ENCODE measurements around the gene PRELP.

Gene PRELP

GRCh38 chr1:203481196-203481595, 5.6 kb downstream of the PRELP start:
- Histone ChIP-seq H3K14ac (ENCODE audit: low read length) (no peak overlapping the region), H3K27ac (replicated peaks; ENCODE audit: low read length) (no peak overlapping the region), H2BK120ac (ENCODE audit: low read depth, low read length) (no peak overlapping the region)

GRCh38 chr1:203486618-203487370, 11.2 kb downstream of the PRELP start:
- Histone ChIP-seq H3K4me1 (ENCODE audit: control insufficient read depth in 2 of 2, insufficient read depth in 1 of 2, low read depth in 1 of 2, low read length in 2 of 2) (peaks cover 0 to 11% of the 10 kb centered on the region in 2 donors), H2AK5ac (ENCODE audit: low read depth, low read length) (peak overlapping the region; percentile 97), H3K9me3 (replicated peaks in 1 of 2; ENCODE audit: control insufficient read depth in 2 of 2, insufficient read depth in 1 of 2, low read depth in 1 of 2, low read length in 2 of 2) (no peaks in the 10 kb centered on the region), H3K36me3 (replicated peaks in 1 of 2; ENCODE audit: control insufficient read depth in 2 of 2, insufficient read depth in 2 of 2, low read length in 2 of 2) (no peaks in the 10 kb centered on the region), H2BK15ac (ENCODE audit: low read length) (no peak overlapping the region), H2BK12ac (ENCODE audit: low read length) (peak overlapping the region; percentile 78), H4K91ac (ENCODE audit: low read depth, low read length, poor library complexity) (peak overlapping the region; percentile 40), H3K18ac (ENCODE audit: low read length) (peak overlapping the region; percentile 76), H3K27me3 (ENCODE audit: control insufficient read depth in 3 of 3, insufficient read depth in 3 of 3, low read depth in 1 of 3, low read length in 3 of 3) (peaks cover 0 to 19% (median 0%) of the 10 kb centered on the region in 3 experiments), H3K14ac (ENCODE audit: low read length) (peak overlapping the region; percentile 76), H2AFZ (ENCODE audit: low read length) (peak overlapping the region; percentile 81), H3K9ac (ENCODE audit: low read depth, low read length, poor library complexity) (peak overlapping the region; percentile 34), H3K27ac (replicated peaks; ENCODE audit: low read length) (peak overlapping the region; percentile 64), H4K8ac (ENCODE audit: low read depth, low read length) (no peak overlapping the region), H3K4me2 (ENCODE audit: insufficient read depth, low read length, poor library complexity, severe bottlenecking) (no peak overlapping the region), H2BK5ac (ENCODE audit: low read length) (peak overlapping the region; percentile 0), H3K79me1 (ENCODE audit: low read depth, low read length) (no peaks in the 10 kb centered on the region), H3K4me3 (ENCODE audit: low read length in 2 of 2) (no peak overlapping the region), H3K4ac (ENCODE audit: low read length) (peak overlapping the region; percentile 17), H3K23ac (ENCODE audit: low read depth, low read length, poor library complexity) (peak overlapping the region; percentile 50), H2BK120ac (ENCODE audit: low read depth, low read length) (peak overlapping the region; percentile 56)
- DNase-seq (ENCODE audit: low spot score) = no peak
- WGBS, 2 donors (ENCODE audit: extremely low coverage in 2 of 2, insufficient read length in 2 of 2, insufficient replicate concordance in 1 of 2) = no CpG with 5 or more reads among the region's 28 CpGs

More at GRCh38 chr1:203481196-203481595, 5.6 kb downstream of the PRELP start:
- no peak overlapping the region for H2BK15ac ChIP-seq (ENCODE audit: low read length)
- H3K23ac ChIP-seq (ENCODE audit: low read depth, low read length, poor library complexity) = no peak overlapping the region
- no peaks in the 10 kb centered on the region for H3K9me3 ChIP-seq (replicated peaks in 1 of 2; ENCODE audit: control insufficient read depth in 2 of 2, insufficient read depth in 1 of 2, low read depth in 1 of 2, low read length in 2 of 2)
- peaks cover 0 to 38% (median 0%) of the 10 kb centered on the region in 3 experiments for H3K27me3 ChIP-seq (ENCODE audit: control insufficient read depth in 3 of 3, insufficient read depth in 3 of 3, low read depth in 1 of 3, low read length in 3 of 3)
- peaks cover 0 to 11% of the 10 kb centered on the region in 2 donors for H3K4me1 ChIP-seq (ENCODE audit: control insufficient read depth in 2 of 2, insufficient read depth in 1 of 2, low read depth in 1 of 2, low read length in 2 of 2)
- no peak overlapping the region for H3K4me2 ChIP-seq (ENCODE audit: insufficient read depth, low read length, poor library complexity, severe bottlenecking)
- no peak for DNase-seq (ENCODE audit: low spot score)
- H3K4me3 ChIP-seq (ENCODE audit: low read length in 2 of 2) = no peak overlapping the region
- H3K9ac ChIP-seq (ENCODE audit: low read depth, low read length, poor library complexity) = no peak overlapping the region
- no peak overlapping the region for H4K8ac ChIP-seq (ENCODE audit: low read depth, low read length)
- H3K36me3 ChIP-seq (replicated peaks in 1 of 2; ENCODE audit: control insufficient read depth in 2 of 2, insufficient read depth in 2 of 2, low read length in 2 of 2) = no peaks in the 10 kb centered on the region
- no peak overlapping the region for H3K4ac ChIP-seq (ENCODE audit: low read length)
- H4K91ac ChIP-seq (ENCODE audit: low read depth, low read length, poor library complexity) = no peak overlapping the region
- no CpG with 5 or more reads among the region's 1 CpG for WGBS, 2 donors (ENCODE audit: extremely low coverage in 2 of 2, insufficient read length in 2 of 2, insufficient replicate concordance in 1 of 2)
- no peak overlapping the region for H2AK5ac ChIP-seq (ENCODE audit: low read depth, low read length)
- no peaks in the 10 kb centered on the region for H3K79me1 ChIP-seq (ENCODE audit: low read depth, low read length)
- H3K18ac ChIP-seq (ENCODE audit: low read length) = no peak overlapping the region
- no peak overlapping the region for H2BK12ac ChIP-seq (ENCODE audit: low read length)
- H2AFZ ChIP-seq (ENCODE audit: low read length) = no peak overlapping the region
- no peak overlapping the region for H2BK5ac ChIP-seq (ENCODE audit: low read length)

GRCh38 chr1:203488539-203488938, 12.9 kb downstream of the PRELP start:
- Histone ChIP-seq H3K79me1 (ENCODE audit: low read depth, low read length) (no peaks in the 10 kb centered on the region), H4K91ac (ENCODE audit: low read depth, low read length, poor library complexity) (no peak overlapping the region), H3K4ac (ENCODE audit: low read length) (no peak overlapping the region), H2BK5ac (ENCODE audit: low read length) (no peak overlapping the region), H2BK15ac (ENCODE audit: low read length) (no peak overlapping the region), H2BK12ac (ENCODE audit: low read length) (no peak overlapping the region), H2BK120ac (ENCODE audit: low read depth, low read length) (no peak overlapping the region), H3K14ac (ENCODE audit: low read length) (no peak overlapping the region), H3K9me3 (replicated peaks in 1 of 2; ENCODE audit: control insufficient read depth in 2 of 2, insufficient read depth in 1 of 2, low read depth in 1 of 2, low read length in 2 of 2) (no peaks in the 10 kb centered on the region), H3K9ac (ENCODE audit: low read depth, low read length, poor library complexity) (no peak overlapping the region), H3K36me3 (replicated peaks in 1 of 2; ENCODE audit: control insufficient read depth in 2 of 2, insufficient read depth in 2 of 2, low read length in 2 of 2) (no peaks in the 10 kb centered on the region), H3K4me3 (ENCODE audit: low read length in 2 of 2) (no peak overlapping the region), H2AK5ac (ENCODE audit: low read depth, low read length) (no peak overlapping the region), H2AFZ (ENCODE audit: low read length) (no peak overlapping the region), H3K23ac (ENCODE audit: low read depth, low read length, poor library complexity) (no peak overlapping the region), H3K18ac (ENCODE audit: low read length) (no peak overlapping the region), H3K27me3 (ENCODE audit: control insufficient read depth in 3 of 3, insufficient read depth in 3 of 3, low read depth in 1 of 3, low read length in 3 of 3) (peaks cover 0 to 32% (median 0%) of the 10 kb centered on the region in 3 experiments), H3K27ac (replicated peaks; ENCODE audit: low read length) (no peak overlapping the region), H3K4me2 (ENCODE audit: insufficient read depth, low read length, poor library complexity, severe bottlenecking) (no peak overlapping the region), H3K4me1 (ENCODE audit: control insufficient read depth in 2 of 2, insufficient read depth in 1 of 2, low read depth in 1 of 2, low read length in 2 of 2) (peaks cover 0 to 17% of the 10 kb centered on the region in 2 donors), H4K8ac (ENCODE audit: low read depth, low read length) (no peak overlapping the region)
- no peak for DNase-seq (ENCODE audit: low spot score)
- WGBS, 2 donors (ENCODE audit: extremely low coverage in 2 of 2, insufficient read length in 2 of 2, insufficient replicate concordance in 1 of 2) = no CpG with 5 or more reads among the region's 7 CpGs

GRCh38 chr1:203490607-203491006, 15.0 kb downstream of the PRELP start:
- H3K4me2 ChIP-seq (ENCODE audit: insufficient read depth, low read length, poor library complexity, severe bottlenecking) = no peak overlapping the region
- no peaks in the 10 kb centered on the region for H3K9me3 ChIP-seq (replicated peaks in 1 of 2; ENCODE audit: control insufficient read depth in 2 of 2, insufficient read depth in 1 of 2, low read depth in 1 of 2, low read length in 2 of 2)
- no peak overlapping the region for H4K8ac ChIP-seq (ENCODE audit: low read depth, low read length)
- no peak overlapping the region for H3K4me3 ChIP-seq (ENCODE audit: low read length in 2 of 2)
- H3K23ac ChIP-seq (ENCODE audit: low read depth, low read length, poor library complexity) = no peak overlapping the region
- DNase-seq (ENCODE audit: low spot score) = no peak
- WGBS, 2 donors (ENCODE audit: extremely low coverage in 2 of 2, insufficient read length in 2 of 2, insufficient replicate concordance in 1 of 2) = no CpG with 5 or more reads among the region's 9 CpGs
- no peak overlapping the region for H2AK5ac ChIP-seq (ENCODE audit: low read depth, low read length)
- H2BK12ac ChIP-seq (ENCODE audit: low read length) = no peak overlapping the region
- no peak overlapping the region for H3K14ac ChIP-seq (ENCODE audit: low read length)
- H2BK120ac ChIP-seq (ENCODE audit: low read depth, low read length) = no peak overlapping the region
- H4K91ac ChIP-seq (ENCODE audit: low read depth, low read length, poor library complexity) = no peak overlapping the region
- H3K36me3 ChIP-seq (replicated peaks in 1 of 2; ENCODE audit: control insufficient read depth in 2 of 2, insufficient read depth in 2 of 2, low read length in 2 of 2) = no peaks in the 10 kb centered on the region
- peaks cover 0 to 17% of the 10 kb centered on the region in 2 donors for H3K4me1 ChIP-seq (ENCODE audit: control insufficient read depth in 2 of 2, insufficient read depth in 1 of 2, low read depth in 1 of 2, low read length in 2 of 2)
- H2BK5ac ChIP-seq (ENCODE audit: low read length) = no peak overlapping the region
- H3K27me3 ChIP-seq (ENCODE audit: control insufficient read depth in 3 of 3, insufficient read depth in 3 of 3, low read depth in 1 of 3, low read length in 3 of 3) = peaks cover 0 to 40% (median 0%) of the 10 kb centered on the region in 3 experiments
- no peak overlapping the region for H2BK15ac ChIP-seq (ENCODE audit: low read length)
- H3K9ac ChIP-seq (ENCODE audit: low read depth, low read length, poor library complexity) = no peak overlapping the region
- no peak overlapping the region for H3K27ac ChIP-seq (replicated peaks; ENCODE audit: low read length)
- no peak overlapping the region for H3K4ac ChIP-seq (ENCODE audit: low read length)
- no peaks in the 10 kb centered on the region for H3K79me1 ChIP-seq (ENCODE audit: low read depth, low read length)
- H3K18ac ChIP-seq (ENCODE audit: low read length) = no peak overlapping the region
- no peak overlapping the region for H2AFZ ChIP-seq (ENCODE audit: low read length)

Measured in neuronal stem cell (in vitro differentiated cells).